Left ventricle myocardium inferior (tissue), 1 donor: Measurements from ENCODE around the gene ERC1. TPM values are rescaled to one million over a fixed set of nuclear protein-coding genes. Genes with fewer than 3 reads are reported as not detected.

Experiments
- DNase-seq: peaks from one replicate; pipeline ENCODE4 v3.0.0-alpha.2; 2020
- H3K27ac ChIP-seq: fragments of 200-600 bp; replicated peaks from 2 replicates; pipeline ENCODE4 v1.8.0; 2021
- H3K27me3 ChIP-seq: fragments of 200-600 bp; 2 replicates; pipeline ENCODE4 v1.8.0; 2021; ENCODE audit warnings: low read depth
- H3K36me3 ChIP-seq: fragments of 200-600 bp; 2 replicates; pipeline ENCODE4 v1.8.0; 2021
- H3K4me1 ChIP-seq: fragments of 200-600 bp; 2 replicates; pipeline ENCODE4 v1.8.0; 2021
- H3K4me3 ChIP-seq: fragments of 200-600 bp; 2 replicates; pipeline ENCODE4 v1.8.0; 2021; ENCODE audit warnings: mild to moderate bottlenecking, moderate library complexity
- H3K9me3 ChIP-seq: fragments of 200-600 bp; replicated peaks from 2 replicates; pipeline ENCODE4 v1.8.0; 2021
- CTCF ChIP-seq: fragments of 200-600 bp; IDR thresholded peaks from 2 replicates; pipeline ENCODE4 v1.8.0; 2021; ENCODE audit warnings: antibody characterized with exemption, mild to moderate bottlenecking, borderline replicate concordance
- intact Hi-C: fragments of 100-400 bp; cut with micrococcal nuclease; formaldehyde crosslinking; loops from one replicate; pipeline ENCODE4 v1.11.0; 2022
- total RNA-seq: library from RNA; stranded (reverse); fragmentation: NEBNext Ultra II Directional; extraction: Animal tissue kit (Norgen Biotek cat#: 25700); gene quantifications from one replicate; pipeline ENCODE4 v1.2.1, GENCODE V29; 2021
- donor health status: DM: no; HTN: yes; CAD: no; lungs with severe emphysema.

The ERC1 gene
- total RNA-seq, 1 donor from 2014 or later: 50.8 TPM

DNA sequence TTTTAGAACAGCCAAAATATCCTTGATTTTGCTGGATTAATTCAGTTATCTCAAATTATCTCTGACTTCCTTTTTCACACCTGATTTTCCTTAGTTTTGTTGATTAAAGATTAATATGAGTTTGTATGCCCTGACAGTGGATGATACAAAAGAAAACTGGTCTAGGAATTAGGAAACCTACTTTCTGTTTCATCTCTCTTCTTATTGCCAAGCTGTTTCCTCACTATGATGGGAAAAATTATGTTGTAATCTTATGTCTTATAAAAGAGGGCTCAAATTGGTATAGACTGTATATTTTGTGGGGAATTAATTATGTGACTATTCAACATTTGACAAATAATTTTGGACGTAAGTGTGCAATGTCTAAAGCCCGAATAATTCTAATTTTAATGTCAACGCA is 331.8 kb downstream of the ERC1 start:
- intact Hi-C loops: no loop called here
- no peak for DNase-seq
- no peaks in the 10 kb centered on the region for H3K9me3 ChIP-seq
- peaks cover 34% of the 10 kb centered on the region for H3K4me1 ChIP-seq
- H3K36me3 ChIP-seq: no peaks in the 10 kb centered on the region
- no peak for TF ChIP-seq CTCF
- H3K27me3 ChIP-seq: no peaks in the 10 kb centered on the region
- no peak overlapping the region for H3K27ac ChIP-seq
- H3K4me3 ChIP-seq: no peak overlapping the region

GRCh38 chr12:1324099-1324498 is 333.1 kb downstream of the ERC1 start:
- TF ChIP-seq CTCF: no peak
- no peak for DNase-seq
- Histone ChIP-seq H3K27ac (no peak overlapping the region), H3K27me3 (no peaks in the 10 kb centered on the region), H3K4me3 (no peak overlapping the region), H3K36me3 (no peaks in the 10 kb centered on the region), H3K4me1 (peaks cover 22% of the 10 kb centered on the region), H3K9me3 (no peaks in the 10 kb centered on the region)
- intact Hi-C loops: no loop called here

DNA sequence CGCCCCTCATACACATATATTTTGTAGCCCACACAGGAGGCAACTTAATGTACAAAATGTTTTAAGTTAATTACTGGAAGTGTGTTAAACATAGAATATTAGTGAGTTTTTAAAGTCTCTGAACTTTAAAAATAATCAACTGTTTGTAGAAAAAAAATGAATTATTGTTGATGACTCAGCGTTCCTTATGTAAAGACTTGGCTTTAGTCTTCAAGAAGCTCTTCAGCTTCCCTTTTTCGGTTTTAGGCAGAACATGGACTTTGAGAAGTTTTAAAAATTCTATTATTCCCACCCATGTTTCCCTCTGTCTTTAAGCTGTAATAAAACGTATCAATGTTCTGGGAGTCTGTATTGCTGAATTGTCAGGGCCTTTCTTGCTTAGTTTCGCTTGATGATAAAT is 333.9 kb downstream of the ERC1 start:
- Histone ChIP-seq H3K4me1 (peaks cover 17% of the 10 kb centered on the region), H3K36me3 (no peaks in the 10 kb centered on the region), H3K9me3 (no peaks in the 10 kb centered on the region), H3K4me3 (no peak overlapping the region), H3K27me3 (no peaks in the 10 kb centered on the region), H3K27ac (no peak overlapping the region)
- TF ChIP-seq CTCF: no peak
- DNase-seq: no peak
- intact Hi-C loops: no loop called here

- H3K27me3 ChIP-seq: no peaks in the 10 kb centered on the region
- intact Hi-C loops: no loop called here
- DNase-seq: no peak
- no peak overlapping the region for H3K27ac ChIP-seq
- H3K4me1 ChIP-seq: peaks cover 17% of the 10 kb centered on the region
- no peak for TF ChIP-seq CTCF
- H3K4me3 ChIP-seq: no peak overlapping the region
- no peaks in the 10 kb centered on the region for H3K9me3 ChIP-seq
- H3K36me3 ChIP-seq: no peaks in the 10 kb centered on the region
Measured at GRCh38 chr12:1325666-1326065, 334.6 kb downstream of the ERC1 start.

DNA sequence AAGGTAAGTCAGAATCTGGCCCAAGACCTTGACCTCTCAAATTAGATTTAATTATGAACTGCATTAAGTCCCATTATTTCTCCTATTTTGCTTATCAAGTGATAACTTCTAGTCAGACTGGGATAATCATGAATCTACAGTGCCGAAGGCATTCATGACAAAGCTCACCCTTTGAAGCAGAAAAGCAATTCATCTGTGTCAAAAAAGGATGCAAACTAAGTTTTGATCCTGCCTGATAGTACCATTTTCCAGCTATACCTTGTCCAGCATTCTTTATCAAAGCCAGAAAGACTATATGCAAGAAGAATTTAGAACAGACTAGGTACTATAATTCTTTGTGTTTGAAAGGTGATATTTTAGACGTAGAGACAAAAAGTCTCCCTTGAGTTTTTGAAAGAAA is 335.2 kb downstream of the ERC1 start:
- Histone ChIP-seq H3K4me3 (no peak overlapping the region), H3K36me3 (no peaks in the 10 kb centered on the region), H3K27ac (no peak overlapping the region), H3K4me1 (peaks cover 17% of the 10 kb centered on the region), H3K27me3 (no peaks in the 10 kb centered on the region), H3K9me3 (no peaks in the 10 kb centered on the region)
- intact Hi-C loops: no loop called here
- TF ChIP-seq CTCF: no peak
- DNase-seq: no peak

DNA sequence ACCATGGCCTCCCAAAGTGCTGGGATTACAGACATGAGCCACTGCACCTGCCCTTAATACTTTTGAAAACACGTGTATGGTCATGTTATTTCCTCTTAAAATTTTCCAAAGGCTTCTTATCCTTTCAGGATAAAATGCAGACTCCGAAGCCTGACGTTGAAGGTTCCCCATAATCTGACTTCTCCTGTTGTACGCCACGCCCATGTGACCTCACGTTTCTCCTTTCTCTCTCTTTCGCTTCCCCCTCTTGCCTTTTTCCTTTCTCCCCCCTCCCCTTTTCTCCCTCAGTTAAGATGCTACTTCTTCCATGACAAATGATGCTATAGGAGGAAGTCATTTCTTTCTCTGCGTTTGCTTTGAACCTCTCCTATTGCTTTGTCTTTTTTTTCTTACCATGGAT is 337.4 kb downstream of the ERC1 start:
- H3K27ac ChIP-seq: no peak overlapping the region
- no peak for TF ChIP-seq CTCF

More for the DNA sequence above, 337.4 kb downstream of the ERC1 start:
- Histone ChIP-seq H3K4me3 (no peak overlapping the region), H3K36me3 (no peaks in the 10 kb centered on the region), H3K9me3 (no peaks in the 10 kb centered on the region), H3K27me3 (no peaks in the 10 kb centered on the region), H3K4me1 (peaks cover 21% of the 10 kb centered on the region)
- DNase-seq: peak; percentile 47
- intact Hi-C loops: no loop called here
